ENCODE measurements around the gene DAAM1.

Gene DAAM1

DNA sequence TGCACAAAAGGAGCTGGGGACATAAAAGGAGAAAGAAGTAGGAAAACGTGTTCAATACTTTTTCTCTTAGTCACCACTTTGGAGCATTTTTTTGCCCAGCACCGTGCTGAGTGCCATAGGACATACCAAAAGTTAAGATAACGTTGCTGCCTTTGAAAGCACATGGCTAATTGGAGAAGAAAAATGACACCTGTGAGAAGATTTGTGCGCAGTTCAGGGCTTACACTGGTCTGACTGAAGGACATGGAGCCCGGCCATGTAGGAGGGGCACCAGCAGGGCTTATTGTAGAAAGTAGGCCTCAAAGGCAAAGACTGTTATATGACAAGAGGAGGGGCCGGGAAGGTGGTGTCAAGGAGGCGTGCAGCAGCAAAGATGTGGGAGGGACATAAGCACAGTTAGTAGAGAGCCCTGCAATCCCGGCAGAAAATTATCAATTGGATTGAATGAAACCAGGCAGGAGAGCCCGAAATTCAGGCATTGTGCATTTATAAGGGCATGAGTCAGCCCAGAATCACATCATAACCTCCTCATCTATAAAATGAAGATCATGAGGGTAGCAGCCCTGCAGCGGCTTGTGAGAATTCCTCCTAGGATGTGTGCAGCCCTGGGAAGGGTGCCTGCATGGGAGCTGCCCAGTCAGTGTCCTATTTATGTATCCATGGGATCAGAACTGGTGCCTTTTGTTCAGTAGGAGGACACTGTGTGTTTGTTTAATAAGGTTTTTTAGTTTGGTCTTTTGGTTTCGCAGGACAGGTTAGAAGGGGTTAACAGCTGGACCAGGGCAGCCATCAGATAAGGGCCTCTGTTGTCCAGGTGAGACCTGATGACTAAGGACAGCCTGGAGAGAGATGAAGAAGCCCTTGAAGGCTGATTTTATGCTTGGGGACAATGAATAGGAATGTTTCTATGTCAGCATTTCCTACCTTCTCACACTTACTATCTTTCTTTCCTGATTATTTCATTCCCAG lies 154.3 kb downstream of the DAAM1 start:
- no peak for DNase-seq (ENCODE audit: low read depth)

GRCh38 chr14:59343585-59343984 lies 155.1 kb downstream of the DAAM1 start:
- no peak for DNase-seq (ENCODE audit: low read depth)

DNA sequence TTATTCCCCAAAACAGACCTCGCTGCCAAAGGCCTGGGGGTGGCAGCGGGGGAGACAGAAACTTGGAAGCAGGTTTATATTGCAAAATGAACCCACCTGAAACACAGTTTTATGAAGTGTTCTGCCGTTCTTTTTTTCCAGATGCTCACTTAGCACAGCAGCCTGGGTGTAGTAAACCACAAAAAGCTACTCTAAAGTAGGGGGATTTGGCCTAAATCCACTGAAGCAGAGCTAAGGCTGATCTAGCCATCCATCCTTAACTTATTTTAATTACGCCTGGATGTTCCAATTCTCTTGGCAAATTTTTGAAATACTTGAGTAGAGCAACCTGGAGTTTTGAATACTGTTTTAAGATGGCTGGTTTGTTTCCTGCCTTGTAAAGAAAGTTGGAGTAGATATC lies 155.5 kb downstream of the DAAM1 start:
- no peak for DNase-seq (ENCODE audit: low read depth)

- DNase-seq (ENCODE audit: low read depth), result no peak
These were observed 156.4 kb downstream of the DAAM1 start for GRCh38 chr14:59344691-59345455.

DNA sequence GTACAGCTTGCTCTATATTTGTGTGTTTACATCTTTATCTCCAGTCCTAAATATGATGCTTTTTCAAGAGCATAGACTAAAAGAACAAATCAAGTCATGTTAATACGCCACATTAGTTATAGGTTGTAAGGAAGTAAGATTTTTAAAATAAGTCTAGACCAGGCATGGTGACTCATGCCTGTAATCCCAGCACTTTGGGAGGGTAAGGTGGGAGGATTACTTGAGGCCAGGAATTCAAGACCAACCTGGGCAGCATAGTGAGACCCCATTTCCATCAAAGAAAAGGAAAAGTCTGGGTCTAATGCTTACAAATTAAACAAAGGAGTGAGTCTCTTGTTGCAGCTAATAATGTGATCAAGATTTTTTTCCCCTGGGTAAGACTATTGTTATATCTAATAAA lies 157.9 kb downstream of the DAAM1 start:
- DNase-seq (ENCODE audit: low read depth), result no peak

DNA sequence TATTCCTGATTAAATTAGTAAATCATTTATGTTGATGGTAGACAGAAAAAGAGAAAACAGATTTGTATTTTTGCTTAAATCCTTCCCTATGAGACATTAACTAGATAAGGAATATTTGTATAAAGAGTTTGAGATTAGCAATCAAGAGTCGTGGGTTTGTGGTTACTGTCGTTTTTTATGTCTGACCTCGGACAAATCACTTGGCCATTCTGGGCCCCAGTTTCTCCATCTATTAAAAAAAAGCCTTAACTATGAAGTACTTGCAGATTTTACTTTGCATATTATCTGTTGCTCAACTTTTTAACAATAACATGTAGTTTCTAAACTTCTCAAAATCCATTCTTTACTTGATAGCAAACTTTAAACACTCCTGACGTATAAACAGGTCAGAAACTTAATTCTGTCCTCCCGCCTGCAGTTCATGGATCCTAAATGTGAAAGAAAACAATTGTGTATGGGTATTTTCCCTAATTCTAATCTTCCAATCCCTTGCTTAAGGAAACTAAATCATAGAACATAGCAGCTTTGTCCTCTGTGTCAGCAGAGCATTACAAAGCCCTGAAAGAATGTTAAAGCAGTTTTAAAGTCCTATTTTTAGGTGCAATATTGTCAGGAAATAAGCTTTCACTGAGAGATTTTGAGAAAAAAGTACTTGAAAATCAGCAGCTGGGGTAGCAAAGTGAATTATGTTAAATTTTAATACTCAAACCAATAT lies 158.5 kb downstream of the DAAM1 start:
- DNase-seq (ENCODE audit: low read depth), result no peak

DNA sequence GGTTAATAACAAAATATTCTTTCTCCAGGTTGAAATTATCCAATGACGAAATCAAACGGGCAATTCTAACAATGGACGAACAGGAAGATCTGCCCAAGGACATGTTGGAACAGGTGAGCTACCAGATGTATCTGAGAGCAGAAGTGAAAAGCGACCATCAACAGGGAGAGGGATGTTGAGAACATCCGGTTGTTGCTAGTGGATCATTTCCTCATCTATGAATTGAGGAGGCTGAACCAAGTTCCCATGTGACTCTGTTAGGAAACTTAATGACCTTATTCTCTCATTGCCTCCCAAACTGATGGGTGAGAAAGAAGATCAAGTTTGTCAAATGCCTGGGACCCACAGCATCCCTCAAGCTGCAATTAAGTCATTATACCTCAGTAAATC lies 159.0 kb downstream of the DAAM1 start:
- no peak for DNase-seq (ENCODE audit: low read depth)

GRCh38 chr14:59347915-59348314 lies 159.4 kb downstream of the DAAM1 start:
- no peak for DNase-seq (ENCODE audit: low read depth)

- DNase-seq (ENCODE audit: low read depth), result no peak
These were observed 160.8 kb downstream of the DAAM1 start for GRCh38 chr14:59349258-59349701.

GRCh38 chr14:59352961-59353360 lies 164.5 kb downstream of the DAAM1 start:
- no peak for DNase-seq (ENCODE audit: low read depth)

DNA sequence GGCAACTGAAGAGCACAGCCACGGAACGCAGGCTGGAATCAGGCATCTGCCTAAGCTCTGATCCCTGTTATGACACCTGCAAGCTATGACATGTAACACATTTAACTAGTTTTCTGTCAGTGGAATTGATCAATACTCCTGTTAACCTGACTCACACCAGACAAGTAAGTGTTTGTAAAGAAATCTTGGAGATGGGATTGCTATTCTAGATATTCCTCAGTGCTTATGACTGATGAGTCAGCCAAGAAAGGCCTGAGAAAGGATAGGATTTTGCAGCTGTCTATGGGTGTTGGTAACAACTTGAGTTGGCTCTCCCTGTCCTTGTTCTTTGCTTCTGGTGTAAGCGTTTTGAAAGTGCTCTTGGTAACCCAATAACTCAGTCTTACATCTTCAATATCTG lies 166.2 kb downstream of the DAAM1 start:
- DNase-seq (ENCODE audit: low read depth), result no peak

DNA sequence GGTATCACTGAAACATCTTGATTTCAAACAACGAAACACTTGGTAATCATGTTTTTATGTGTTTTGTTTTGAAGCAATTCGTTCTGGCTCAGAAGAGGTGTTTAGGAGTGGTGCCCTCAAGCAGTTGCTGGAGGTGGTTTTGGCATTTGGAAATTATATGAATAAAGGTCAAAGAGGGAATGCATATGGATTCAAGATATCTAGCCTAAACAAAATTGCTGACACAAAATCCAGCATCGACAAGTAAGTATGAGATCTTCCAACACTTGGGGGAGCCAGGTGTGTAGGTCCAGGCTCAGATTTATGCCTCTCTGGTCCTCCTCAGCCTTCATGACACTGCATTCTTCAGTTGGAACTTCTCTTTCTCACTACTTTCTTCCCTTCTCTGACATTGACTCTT lies 166.6 kb downstream of the DAAM1 start:
- DNase-seq (ENCODE audit: low read depth), result no peak

- DNase-seq (ENCODE audit: low read depth), result no peak
These were observed 167.8 kb downstream of the DAAM1 start for GRCh38 chr14:59356312-59356711.

DNA sequence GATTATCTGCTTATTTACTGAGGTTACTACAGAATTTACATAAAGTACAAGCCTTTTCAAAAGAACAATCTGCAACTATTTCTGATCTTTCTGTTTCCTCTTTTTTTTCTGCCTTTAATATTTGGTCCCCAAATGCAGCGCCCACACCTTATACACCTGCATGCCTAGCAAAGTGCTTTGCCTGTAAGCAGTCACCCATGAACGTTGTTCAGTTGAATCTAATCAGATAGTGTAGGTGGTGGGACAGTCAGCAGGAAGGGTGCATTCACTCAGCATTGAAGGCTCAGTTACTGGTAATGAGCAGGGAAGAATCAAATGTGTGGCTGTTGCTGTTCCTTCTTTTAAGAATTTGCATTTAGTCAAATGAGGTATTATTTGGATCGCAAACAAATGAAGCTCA lies 168.3 kb downstream of the DAAM1 start:
- no peak for DNase-seq (ENCODE audit: low read depth)

DNA sequence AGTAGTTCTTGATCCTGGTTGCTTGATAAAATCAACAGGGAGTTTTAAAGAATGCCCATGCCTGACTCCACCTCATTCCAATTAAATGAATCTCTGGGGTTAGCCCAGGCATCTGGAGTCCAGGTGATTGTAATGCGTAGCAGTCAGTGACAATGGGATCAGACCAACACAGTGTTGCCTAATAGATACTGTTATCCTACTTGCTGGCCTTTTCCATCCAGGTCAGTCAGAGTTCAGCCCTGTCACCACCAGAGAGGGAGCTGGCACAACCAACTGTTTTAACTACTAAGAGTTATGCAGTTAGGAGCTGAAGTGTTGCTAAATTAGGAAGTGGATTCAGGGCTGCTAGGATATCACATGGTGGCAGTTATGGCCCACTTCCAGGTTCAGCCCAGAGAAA lies 169.6 kb downstream of the DAAM1 start:
- DNase-seq (ENCODE audit: low read depth), result no peak

GRCh38 chr14:59358784-59359183 lies 170.3 kb downstream of the DAAM1 start:
- no peak for DNase-seq (ENCODE audit: low read depth)

DNA sequence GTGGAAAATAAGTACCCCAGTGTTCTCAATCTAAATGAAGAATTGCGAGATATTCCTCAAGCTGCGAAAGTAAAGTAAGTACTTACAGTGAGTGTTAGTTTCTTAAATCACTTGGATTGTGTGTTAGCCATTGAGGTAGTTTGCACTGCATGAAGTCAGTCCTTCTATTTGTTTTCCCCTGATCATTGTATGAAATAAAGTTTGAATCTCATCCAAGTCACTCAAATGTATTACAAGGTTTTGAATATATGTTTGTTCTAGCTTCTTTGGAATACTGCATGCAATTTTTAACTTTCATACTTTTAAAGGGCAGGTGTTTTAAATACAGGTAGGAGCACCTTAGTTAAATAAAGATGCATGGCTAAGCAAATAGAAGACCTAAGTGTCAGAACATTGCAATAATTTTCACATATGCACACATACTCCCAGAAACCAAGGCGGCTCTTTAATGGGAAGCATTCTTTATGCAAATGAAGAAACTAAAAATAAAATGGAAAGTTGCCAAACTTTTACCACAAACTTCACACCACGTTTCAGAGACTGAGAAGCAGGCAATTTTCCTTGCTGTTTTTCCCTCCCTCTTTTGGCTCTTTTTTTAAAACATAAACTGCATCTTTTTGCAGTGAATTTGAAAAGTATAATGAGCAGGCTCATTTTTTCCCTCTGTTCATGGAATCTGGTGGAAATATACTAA lies 171.1 kb downstream of the DAAM1 start:
- DNase-seq (ENCODE audit: low read depth), result no peak

DNA sequence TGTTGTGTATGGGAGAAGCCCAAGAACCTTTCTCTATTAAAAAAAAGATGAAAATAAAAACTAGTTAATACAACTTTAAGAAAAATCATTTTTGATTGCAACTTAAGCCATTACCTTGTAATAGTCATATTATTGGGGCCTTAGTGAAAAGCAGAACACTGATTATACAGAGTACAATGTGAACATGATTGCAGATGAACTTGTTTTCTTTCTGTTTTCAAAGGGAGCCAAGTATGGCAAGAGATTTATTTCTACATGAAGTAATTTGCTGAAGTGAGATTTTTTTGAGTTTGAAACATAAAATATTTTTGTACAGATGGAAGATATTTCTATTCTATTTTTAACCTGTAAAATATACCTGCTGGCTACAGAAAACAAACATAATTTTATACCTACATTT lies 171.8 kb downstream of the DAAM1 start:
- no peak for DNase-seq (ENCODE audit: low read depth)

- DNase-seq (ENCODE audit: low read depth), result no peak
These were observed 172.7 kb downstream of the DAAM1 start for GRCh38 chr14:59360923-59361794.

- no peak for DNase-seq (ENCODE audit: low read depth)
These were observed 174.0 kb downstream of the DAAM1 start for GRCh38 chr14:59362513-59362912.

Data from stimulated activated CD8-positive, alpha-beta memory T cell treated with anti-CD3 and anti-CD28 coated beads, Interleukin-15, amount 100 ng/mL, for 1 hour (primary cell).